Endothelial cell of umbilical vein (primary cell): ENCODE data around the gene SEZ6L.

Experiments used
- CTCF ChIP-seq, 2 donors: IDR thresholded peaks; 1 replicate in 1 of 2; 2 replicates in 1 of 2; pipeline ENCODE4 v1.5.1; 2011; ENCODE audit warnings: low read length in 2 of 2, mild to moderate bottlenecking in 2 of 2, moderate library complexity in 2 of 2, control low read depth in 1 of 2, inconsistent platforms in 1 of 2, low read depth in 1 of 2; ENCODE audit not compliant: insufficient read depth in 1 of 2; ENCODE audit errors: extremely low read depth in 1 of 2
- EZH2 ChIP-seq: IDR thresholded peaks from 2 replicates; pipeline ENCODE4 v1.6.1; 2012; ENCODE audit warnings: borderline replicate concordance, low read depth, mild to moderate bottlenecking, moderate library complexity, low read length, inconsistent platforms; ENCODE audit not compliant: severe bottlenecking
- GATA2 ChIP-seq: IDR thresholded peaks from 2 replicates; pipeline ENCODE4 v1.7.0; 2011; ENCODE audit warnings: low read depth, mild to moderate bottlenecking, moderate library complexity, mixed read lengths, low read length; ENCODE audit not compliant: insufficient read length, insufficient read depth
- JUN ChIP-seq: IDR thresholded peaks from 2 replicates; pipeline ENCODE4 v1.6.1; 2011; ENCODE audit warnings: borderline replicate concordance, low read depth; ENCODE audit not compliant: insufficient read length, insufficient read depth
- MAX ChIP-seq: IDR thresholded peaks from 2 replicates; pipeline ENCODE4 v1.6.1; 2011; ENCODE audit not compliant: insufficient read depth, insufficient read length
- MYC ChIP-seq: IDR thresholded peaks from one replicate; pipeline ENCODE4 v1.6.1; 2011; ENCODE audit warnings: mild to moderate bottlenecking, low read depth, low read length
- POLR2A ChIP-seq: IDR thresholded peaks from 2 replicates; pipeline ENCODE4 v1.6.1; 2012; ENCODE audit warnings: low read depth, mild to moderate bottlenecking, control low read depth, low read length
- POLR2AphosphoS5 ChIP-seq: IDR thresholded peaks from 2 replicates; pipeline ENCODE4 v1.6.1; 2012; ENCODE audit warnings: low read depth, mild to moderate bottlenecking, control low read depth, low read length, moderate library complexity; ENCODE audit not compliant: insufficient read depth

GRCh38 chr22:26264162-26264561 is 94.9 kb downstream of the SEZ6L start:
- TF ChIP-seq POLR2A (no peak), MYC (no peak), EZH2 (no peak), CTCF (IDR thresholded peaks at IDR 0.05; ENCODE audit: extremely low read depth in 1 of 2, insufficient read depth in 1 of 2, low read depth in 1 of 2, low read length in 2 of 2) (no peak), POLR2AphosphoS5 (no peak), MAX (no peak), JUN (no peak), GATA2 (no peak)
